ENCODE measurements around the gene C3AR1. TPM values are rescaled to one million over a fixed set of nuclear protein-coding genes. Genes with fewer than 3 reads are reported as not detected.
"Not testable (repeated sequence)": the region's sequence is repeated elsewhere in the genome, so short reads cannot be mapped to it uniquely, and the experiment has no call there.

C3AR1 gene
- total RNA-seq, 2 experiments from 2014 or later, result 9.3 to 10.7 TPM

- CTCF ChIA-PET, result interaction anchor here (0.5 to 3.9 kb wide), 9 partner anchors 12 to 199 kb away, joined by 3 to 24 read pairs (median 4); no protein-coding TSS in a partner anchor
- Mint-ChIP-seq H3K4me1 (peaks cover 54% of the 10 kb centered on the region), H3K4me3 (peak overlapping the region; percentile 83)
Measured at GRCh38 chr12:8033153-8034044, 32.8 kb downstream of the C3AR1 start.

DNA sequence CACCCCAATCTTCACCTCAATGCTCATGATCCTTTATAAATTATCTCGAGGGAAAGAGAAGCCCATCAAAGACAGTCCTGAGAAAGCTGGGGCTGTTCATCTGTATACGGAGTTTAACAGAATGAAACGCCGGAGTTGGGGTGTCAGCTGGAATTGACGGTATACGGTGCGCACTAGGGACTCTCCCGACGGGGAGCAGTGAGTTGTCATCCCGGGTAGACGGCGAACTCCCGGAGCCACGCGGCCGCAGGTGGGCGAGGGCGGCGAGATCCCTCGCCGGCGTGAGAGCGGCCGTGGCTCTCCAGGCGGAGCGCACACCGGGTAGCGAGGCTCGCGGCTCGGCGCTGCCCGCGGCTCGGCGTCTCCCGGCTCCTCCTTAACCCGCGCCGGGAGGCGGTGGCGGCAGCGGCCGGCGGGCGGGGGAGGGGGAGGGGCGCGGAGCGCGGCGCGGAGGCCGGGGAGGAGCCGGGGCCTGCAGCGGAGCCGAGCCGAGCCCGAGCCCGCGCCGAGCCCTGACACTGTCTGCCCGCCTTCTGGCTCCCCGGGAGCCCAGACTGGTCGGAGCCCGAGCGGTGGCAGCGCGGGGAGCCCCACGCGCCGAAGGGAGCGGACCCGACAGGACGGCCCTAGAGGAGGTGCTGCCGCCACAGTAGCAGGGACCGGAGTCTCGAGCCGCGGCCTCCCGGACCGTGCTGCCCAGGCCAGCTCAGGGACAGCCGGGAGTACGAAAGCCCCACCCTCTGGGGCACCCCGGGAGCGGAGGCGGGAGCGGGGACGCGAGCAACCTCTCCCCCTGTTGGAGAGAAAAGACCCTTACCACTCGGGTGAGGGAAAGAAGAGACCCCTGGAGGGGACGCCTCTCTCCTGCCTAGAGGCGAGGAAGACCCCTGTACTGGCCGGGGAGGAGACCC lies 33.7 kb downstream of the C3AR1 start, which contains the start of gene FOXJ2:
Gene FOXJ2, plus strand, starts transcription at position 475 of the 911 bp plus-strand sequence. CDS start 7,117 bp downstream, outside the sequence.
- H3K27me3 Mint-ChIP-seq, result no peaks in the 10 kb centered on the region
- peak; percentile 91 for ATAC-seq

More at GRCh38 chr12:8033153-8034044, 32.8 kb downstream of the C3AR1 start:
- ATAC-seq, result peak; percentile 31
- DNase-seq, result peak; percentile 66
- Mint-ChIP-seq H3K27ac (peak overlapping the region; percentile 79), H3K36me3 (peaks cover 5% of the 10 kb centered on the region), H3K27me3 (no peaks in the 10 kb centered on the region), H3K9me3 (ENCODE audit: low read depth) (no peaks in the 10 kb centered on the region)

DNA sequence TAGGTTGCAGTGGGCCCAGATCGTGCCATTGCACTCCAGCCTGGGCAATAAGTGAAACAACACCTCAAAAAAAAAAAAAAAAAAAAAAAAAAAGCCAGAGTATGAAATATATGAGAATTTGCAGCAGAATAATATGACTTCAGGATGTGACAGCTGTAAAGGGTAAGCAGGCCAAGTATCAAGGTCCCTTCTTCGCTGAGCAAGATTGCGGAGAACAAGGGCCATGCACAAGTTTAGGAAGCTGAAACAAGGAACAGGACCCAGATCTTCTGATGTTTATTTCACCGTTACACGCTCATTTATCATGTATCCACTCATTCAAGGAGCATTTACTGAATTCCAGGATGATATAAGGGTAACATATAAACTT lies 34.3 kb downstream of the C3AR1 start:
- no peak for ATAC-seq
- Mint-ChIP-seq H3K27me3 (no peaks in the 10 kb centered on the region), H3K27ac (peak overlapping the region; percentile 75), H3K36me3 (peaks cover 5% of the 10 kb centered on the region), H3K4me1 (peaks cover 47% of the 10 kb centered on the region), H3K4me3 (peak overlapping the region; percentile 78), H3K9me3 (ENCODE audit: low read depth) (no peaks in the 10 kb centered on the region)
- CTCF ChIA-PET, result interaction anchor here (1.3 to 2.3 kb wide), 4 partner anchors 14 to 98 kb away, joined by 3 to 10 read pairs (median 7); no protein-coding TSS in a partner anchor
- DNase-seq, result no peak

More for the DNA sequence above, 33.7 kb downstream of the C3AR1 start, which contains the start of gene FOXJ2:
- DNase-seq, result peak; percentile 81
- peaks cover 52% of the 10 kb centered on the region for H3K4me1 Mint-ChIP-seq
- H3K9me3 Mint-ChIP-seq (ENCODE audit: low read depth), result no peaks in the 10 kb centered on the region
- peak within 1 kb of the TSS; percentile 79 for H3K27ac Mint-ChIP-seq
- CTCF ChIA-PET, result interaction anchor here (0.5 to 2.3 kb wide), 5 partner anchors 14 to 198 kb away, joined by 3 to 10 read pairs (median 6); no protein-coding TSS in a partner anchor
- peak within 1 kb of the TSS; percentile 83 for H3K4me3 Mint-ChIP-seq
- H3K36me3 Mint-ChIP-seq, result peaks cover 5% of the 10 kb centered on the region

GRCh38 chr12:8031017-8031416 lies 35.1 kb downstream of the C3AR1 start:
- H3K4me1 Mint-ChIP-seq, result peaks cover 46% of the 10 kb centered on the region
- DNase-seq; H3K9me3 Mint-ChIP-seq (ENCODE audit: low read depth); H3K27me3 Mint-ChIP-seq; H3K27ac Mint-ChIP-seq; H3K4me3 Mint-ChIP-seq; H3K36me3 Mint-ChIP-seq; ATAC-seq: not testable (repeated sequence)
- CTCF ChIA-PET, result interaction anchor here (2.2 to 2.3 kb wide), 2 partner anchors 48 to 98 kb away, joined by 8 to 10 read pairs; no protein-coding TSS in a partner anchor

GRCh38 chr12:8030189-8030588 lies 36.0 kb downstream of the C3AR1 start:
- Mint-ChIP-seq H3K4me1 (peaks cover 41% of the 10 kb centered on the region), H3K27me3 (no peaks in the 10 kb centered on the region), H3K4me3 (no peak overlapping the region), H3K36me3 (peaks cover 2% of the 10 kb centered on the region), H3K27ac (no peak overlapping the region), H3K9me3 (ENCODE audit: low read depth) (no peaks in the 10 kb centered on the region)
- ATAC-seq (no peak), DNase-seq (no peak)
- CTCF ChIA-PET, result interaction anchor here (2.3 kb wide), 1 partner anchor 97 kb away, joined by 8 read pairs; no protein-coding TSS in a partner anchor

- ATAC-seq, result no peak
- Mint-ChIP-seq H3K36me3 (no peaks in the 10 kb centered on the region), H3K4me3 (no peak overlapping the region), H3K27ac (no peak overlapping the region), H3K4me1 (peaks cover 25% of the 10 kb centered on the region), H3K27me3 (no peaks in the 10 kb centered on the region), H3K9me3 (ENCODE audit: low read depth) (no peaks in the 10 kb centered on the region)
- no peak for DNase-seq
- CTCF ChIA-PET, result interaction anchor here (1.6 to 1.7 kb wide), 2 partner anchors 19 to 95 kb away, joined by 5 to 6 read pairs; no protein-coding TSS in a partner anchor
Measured at GRCh38 chr12:8028267-8028666, 37.9 kb downstream of the C3AR1 start.

DNA sequence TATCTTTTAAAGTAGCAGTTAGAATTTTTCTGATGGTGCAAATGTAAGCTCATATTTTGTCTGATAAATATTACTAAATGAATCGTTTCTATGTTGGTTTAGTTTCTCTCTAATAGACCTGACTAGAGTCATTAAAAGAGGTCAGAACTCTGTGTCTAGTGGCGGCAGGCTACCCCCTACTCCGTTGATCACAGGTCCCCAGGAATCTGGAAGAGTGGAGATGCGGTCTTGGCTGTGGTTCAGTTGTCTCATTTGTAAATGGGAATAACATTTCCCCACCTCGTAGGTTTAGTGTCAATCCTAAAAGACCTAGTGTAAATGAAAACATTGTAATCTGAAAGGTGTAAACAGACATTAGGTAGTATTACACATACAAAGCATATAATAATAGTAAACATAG lies 38.3 kb downstream of the C3AR1 start:
- DNase-seq, result no peak
- Mint-ChIP-seq H3K36me3 (no peaks in the 10 kb centered on the region), H3K9me3 (ENCODE audit: low read depth) (no peaks in the 10 kb centered on the region), H3K27ac (peak overlapping the region; percentile 95), H3K4me1 (peaks cover 22% of the 10 kb centered on the region), H3K27me3 (no peaks in the 10 kb centered on the region), H3K4me3 (peak overlapping the region; percentile 55)
- no peak for ATAC-seq
- CTCF ChIA-PET, result interaction anchor here (0.8 to 1.7 kb wide), 5 partner anchors 10 to 95 kb away, joined by 3 to 6 read pairs (median 5); no protein-coding TSS in a partner anchor

DNA sequence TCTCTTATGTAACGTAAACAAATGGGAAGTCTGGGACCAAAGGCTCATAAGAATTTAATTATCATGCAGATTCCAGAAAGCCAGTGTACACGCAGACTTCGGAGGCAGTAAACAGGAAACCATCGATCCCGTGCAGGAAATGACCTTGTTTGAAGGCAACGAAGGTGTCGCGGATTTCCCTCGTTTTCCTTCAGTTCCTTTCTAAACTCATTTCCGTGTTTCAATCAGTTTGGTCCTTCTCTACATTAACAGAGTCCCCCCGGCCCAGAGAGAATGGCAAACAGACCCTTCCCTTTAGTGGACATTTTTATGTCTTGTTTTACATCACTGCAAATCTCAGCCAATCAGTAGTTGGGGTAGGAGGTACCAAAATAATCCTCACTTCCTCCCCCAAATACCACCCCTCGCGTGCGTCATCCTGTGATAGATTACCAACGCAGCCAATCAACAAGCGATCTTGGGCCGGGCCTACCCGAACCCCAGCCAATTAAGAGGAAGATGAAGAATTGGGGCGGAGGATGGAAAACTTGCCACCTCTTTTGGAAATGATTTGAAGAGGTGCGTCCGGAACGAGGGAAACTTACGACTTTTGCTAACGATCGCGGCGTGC lies 39.8 kb downstream of the C3AR1 start:
- Mint-ChIP-seq H3K27me3 (no peaks in the 10 kb centered on the region), H3K9me3 (ENCODE audit: low read depth) (no peaks in the 10 kb centered on the region), H3K4me1 (peaks cover 19% of the 10 kb centered on the region), H3K4me3 (peak overlapping the region; percentile 88), H3K27ac (peak overlapping the region; percentile 95), H3K36me3 (no peaks in the 10 kb centered on the region)
- CTCF ChIA-PET, result interaction anchor here (1.4 to 1.7 kb wide), 3 partner anchors 12 to 93 kb away, joined by 5 to 6 read pairs (median 5); no protein-coding TSS in a partner anchor
- peak; percentile 96 for ATAC-seq
- DNase-seq, result peak; percentile 99

DNA sequence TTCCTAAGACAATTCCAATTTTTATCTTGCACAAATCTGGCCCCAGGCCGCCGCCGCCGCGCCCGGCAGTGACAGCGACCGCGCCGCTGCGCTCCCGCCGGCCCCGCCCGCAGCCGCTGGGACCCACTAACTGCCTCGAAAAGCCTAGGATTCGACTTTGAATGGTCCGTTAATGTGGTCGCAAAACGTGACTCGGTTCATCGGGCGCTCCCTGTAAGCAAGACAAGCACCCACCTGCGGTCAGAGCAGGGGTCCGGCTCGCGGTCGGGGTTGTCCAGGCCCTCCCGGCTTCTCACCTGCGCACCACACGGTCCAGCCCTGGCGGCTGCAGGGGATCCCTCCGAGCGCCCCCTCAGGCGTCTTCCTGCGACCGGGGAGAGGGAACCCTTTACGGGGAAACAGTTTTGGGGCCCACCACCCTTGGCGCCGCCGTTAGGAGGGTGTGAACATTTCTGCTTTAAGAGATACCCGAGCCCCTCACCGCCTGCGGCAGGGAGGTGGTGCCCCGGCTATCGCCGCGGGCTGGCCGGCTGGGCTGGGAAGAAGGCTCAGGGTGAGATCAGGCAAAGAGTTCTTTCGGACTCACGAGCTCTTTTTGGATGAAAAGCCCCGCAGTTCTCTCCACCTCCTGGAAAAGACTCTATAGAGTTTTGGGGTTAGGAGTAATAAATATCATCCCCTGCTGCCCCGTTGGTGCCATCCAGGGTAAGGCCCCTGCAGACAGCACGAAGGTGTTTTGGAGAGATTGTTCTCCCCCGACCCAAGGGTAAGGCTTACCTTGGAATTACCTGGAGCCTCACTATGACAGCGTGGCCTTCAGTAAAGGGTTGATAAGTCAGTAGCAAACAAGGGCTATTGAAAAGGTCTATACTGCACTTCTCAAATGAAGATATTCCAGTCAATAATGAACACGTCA lies 47.2 kb downstream of the C3AR1 start:
- Mint-ChIP-seq H3K4me3 (peak overlapping the region; percentile 57), H3K27ac (no peak overlapping the region), H3K27me3 (peaks cover 28% of the 10 kb centered on the region), H3K4me1 (peaks cover 6% of the 10 kb centered on the region), H3K9me3 (ENCODE audit: low read depth) (no peaks in the 10 kb centered on the region), H3K36me3 (no peaks in the 10 kb centered on the region)
- ATAC-seq (peak; percentile 82), DNase-seq (peak; percentile 61)
- CTCF ChIA-PET, result interaction anchor here (0.6 kb wide), 1 partner anchor 86 kb away, joined by 3 read pairs; no protein-coding TSS in a partner anchor

- H3K4me1 Mint-ChIP-seq; H3K36me3 Mint-ChIP-seq; DNase-seq; CTCF ChIA-PET; H3K27ac Mint-ChIP-seq; H3K9me3 Mint-ChIP-seq (ENCODE audit: low read depth); ATAC-seq: not testable (repeated sequence)
- Mint-ChIP-seq H3K4me3 (peak overlapping the region; percentile 57), H3K27me3 (peaks cover 28% of the 10 kb centered on the region)
Measured at GRCh38 chr12:8018213-8018612, 47.9 kb downstream of the C3AR1 start.

GRCh38 chr12:8014836-8015235 lies 51.3 kb downstream of the C3AR1 start:
- CTCF ChIA-PET, result no interaction called here
- no peak for ATAC-seq
- no peak for DNase-seq
- H3K27ac Mint-ChIP-seq, result no peak overlapping the region
- no peak overlapping the region for H3K4me3 Mint-ChIP-seq
- H3K36me3 Mint-ChIP-seq, result no peaks in the 10 kb centered on the region
- H3K9me3 Mint-ChIP-seq (ENCODE audit: low read depth), result no peaks in the 10 kb centered on the region
- H3K4me1 Mint-ChIP-seq, result peaks cover 6% of the 10 kb centered on the region
- peaks cover 26% of the 10 kb centered on the region for H3K27me3 Mint-ChIP-seq

All from activated CD8-positive, alpha-beta memory T cell treated with anti-CD3 and anti-CD28 coated beads, Interleukin-2, amount 10 ng/mL, durations not matched to agents 7 days and 5 days (primary cell).